HepG2 (cell line): Measurements from ENCODE around the gene SMIM14. TPM values are rescaled to one million over a fixed set of nuclear protein-coding genes. Genes with fewer than 3 reads are reported as not detected.
A peak's percentile ranks its signal among the peaks of the same experiment; 100 is the strongest.

Experiments used
- EP300 ChIP-seq, 3 experiments: sonication (generic) in 1 of 3; formaldehyde crosslinking in 1 of 3; IDR thresholded peaks; 2 replicates each; pipeline versions ENCODE4 v1.5.1 to v1.6.1; 2011 to 2020; ENCODE audit warnings: low read depth in 2 of 3, low read length in 2 of 3, borderline replicate concordance in 1 of 3, improper control_type of control experiment in 1 of 3, mild to moderate bottlenecking in 1 of 3, missing genetic modification reagents in 1 of 3, moderate library complexity in 1 of 3
- ISX ChIP-seq: sonication (generic); formaldehyde crosslinking; conservative IDR thresholded peaks from 2 replicates; pipeline ENCODE4 v1.5.0; 2020; ENCODE audit warnings: missing genetic modification reagents
- NFYC ChIP-seq: IDR thresholded peaks from 2 replicates; pipeline ENCODE4 v1.6.1; 2016; ENCODE audit warnings: missing genetic modification reagents, missing compliant biosample characterization
- PITX1 ChIP-seq: sonication (generic); formaldehyde crosslinking; IDR thresholded peaks from 2 replicates; pipeline ENCODE4 v1.5.1; 2020; ENCODE audit warnings: mild to moderate bottlenecking, missing genetic modification reagents
- PLRG1 ChIP-seq: fragments of 450-650 bp; conservative IDR thresholded peaks from 2 replicates; pipeline ENCODE4 v1.6.1; 2016
- POLR2AphosphoS5 ChIP-seq: IDR thresholded peaks from 2 replicates; pipeline ENCODE4 v1.6.1; 2012; ENCODE audit warnings: low read depth, low read length
- REXO4 ChIP-seq: sonication (generic); formaldehyde crosslinking; IDR thresholded peaks from 2 replicates; pipeline ENCODE4 v1.8.0; 2022; ENCODE audit warnings: missing genetic modification reagents, mild to moderate bottlenecking, borderline replicate concordance
- SETDB1 ChIP-seq: sonication (generic); formaldehyde crosslinking; IDR thresholded peaks from 2 replicates; pipeline ENCODE4 v1.5.1; 2020; ENCODE audit warnings: missing genetic modification reagents, mild to moderate bottlenecking, borderline replicate concordance
- SRF ChIP-seq: IDR thresholded peaks from 2 replicates; pipeline ENCODE4 v1.6.1; 2011; ENCODE audit warnings: mild to moderate bottlenecking, low read depth, low read length, moderate library complexity
- XBP1 ChIP-seq: sonication (generic); formaldehyde crosslinking; IDR thresholded peaks from 2 replicates; pipeline ENCODE4 v1.5.0; 2020; ENCODE audit warnings: missing genetic modification reagents
- YEATS2 ChIP-seq: sonication (generic); formaldehyde crosslinking; IDR thresholded peaks from 2 replicates; pipeline ENCODE4 v1.4.0; 2020; ENCODE audit warnings: missing genetic modification reagents, borderline replicate concordance
- ZFAT ChIP-seq: sonication (generic); formaldehyde crosslinking; conservative IDR thresholded peaks from 2 replicates; pipeline ENCODE4 v1.8.1; 2023; ENCODE audit warnings: missing genetic modification reagents, inconsistent platforms
- ZFP82 ChIP-seq: sonication (generic); formaldehyde crosslinking; IDR thresholded peaks from 2 replicates; pipeline ENCODE4 v1.5.1; 2020; ENCODE audit warnings: mild to moderate bottlenecking, missing genetic modification reagents, borderline replicate concordance
- ZNF343 ChIP-seq: sonication (generic); formaldehyde crosslinking; IDR thresholded peaks from 2 replicates; pipeline ENCODE4 v1.4.0; 2020; ENCODE audit warnings: mild to moderate bottlenecking, missing genetic modification reagents
- ZNF451 ChIP-seq: sonication (generic); formaldehyde crosslinking; IDR thresholded peaks from 2 replicates; pipeline ENCODE4 v1.5.0; 2020; ENCODE audit warnings: mild to moderate bottlenecking, missing genetic modification reagents
- ZNF660 ChIP-seq: sonication (generic); formaldehyde crosslinking; IDR thresholded peaks from 2 replicates; pipeline ENCODE4 v1.5.1; 2020; ENCODE audit warnings: mild to moderate bottlenecking, low read depth, missing genetic modification reagents, borderline replicate concordance
- ZNF891 ChIP-seq: sonication (generic); formaldehyde crosslinking; IDR thresholded peaks from 2 replicates; pipeline ENCODE4 v1.5.0; 2020; ENCODE audit warnings: mild to moderate bottlenecking, missing genetic modification reagents
- ZSCAN30 ChIP-seq: sonication (generic); formaldehyde crosslinking; IDR thresholded peaks from 2 replicates; pipeline ENCODE4 v1.5.0; 2020; ENCODE audit warnings: mild to moderate bottlenecking, missing genetic modification reagents
- polyA plus RNA-seq, 8 experiments: library from polyadenylated mRNA; depleted of rRNA in 3 of 8; stranded (reverse) in 7 of 8; unstranded in 1 of 8; fragments of >200 nt; fragmentation: Illumina TruSeq in 4 of 8; extraction: Trizol in 4 of 8; gene quantifications; 2 replicates each; pipeline versions ENCODE4 v1.2.1 to v1.2.3, GENCODE V29; 2011 to 2016; ENCODE audit warnings: low read depth in 4 of 8, missing spikeins in 1 of 8, mixed read lengths in 1 of 8; ENCODE audit not compliant: insufficient read depth in 1 of 8
- total RNA-seq, 5 experiments: library from RNA; depleted of rRNA; stranded (reverse); fragments of >200 nt; fragmentation: Illumina TruSeq; extraction: Trizol; gene quantifications; 2 replicates each; pipeline ENCODE4 v1.2.3, GENCODE V29; 2016; ENCODE audit warnings: low read depth in 1 of 5
- TF ChIP-seq, protein P1 (sequence below): sonication (generic); formaldehyde crosslinking; IDR thresholded peaks from 2 replicates; pipeline ENCODE4 v1.8.0; 2023; ENCODE audit warnings: mild to moderate bottlenecking, missing genetic modification reagents
- TF ChIP-seq, protein P2 (sequence below): sonication (generic); formaldehyde crosslinking; IDR thresholded peaks from 2 replicates; pipeline ENCODE4 v1.5.1; 2020; ENCODE audit warnings: missing genetic modification reagents, mild to moderate bottlenecking, borderline replicate concordance
- TF ChIP-seq, protein P3 (sequence below): sonication (generic); formaldehyde crosslinking; IDR thresholded peaks from 2 replicates; pipeline ENCODE4 v1.4.0; 2020; ENCODE audit warnings: missing genetic modification reagents, mild to moderate bottlenecking, borderline replicate concordance
- TF ChIP-seq, protein P4 (sequence below): sonication (generic); formaldehyde crosslinking; IDR thresholded peaks from 2 replicates; pipeline ENCODE4 v1.4.0; 2020; ENCODE audit warnings: missing genetic modification reagents

The SMIM14 gene
- total and polyA plus RNA-seq, 2 of the 13 experiments (the other 11 are each of a cell fraction or from before 2014, with no cell fraction given), result 16.3 to 28.1 TPM

DNA sequence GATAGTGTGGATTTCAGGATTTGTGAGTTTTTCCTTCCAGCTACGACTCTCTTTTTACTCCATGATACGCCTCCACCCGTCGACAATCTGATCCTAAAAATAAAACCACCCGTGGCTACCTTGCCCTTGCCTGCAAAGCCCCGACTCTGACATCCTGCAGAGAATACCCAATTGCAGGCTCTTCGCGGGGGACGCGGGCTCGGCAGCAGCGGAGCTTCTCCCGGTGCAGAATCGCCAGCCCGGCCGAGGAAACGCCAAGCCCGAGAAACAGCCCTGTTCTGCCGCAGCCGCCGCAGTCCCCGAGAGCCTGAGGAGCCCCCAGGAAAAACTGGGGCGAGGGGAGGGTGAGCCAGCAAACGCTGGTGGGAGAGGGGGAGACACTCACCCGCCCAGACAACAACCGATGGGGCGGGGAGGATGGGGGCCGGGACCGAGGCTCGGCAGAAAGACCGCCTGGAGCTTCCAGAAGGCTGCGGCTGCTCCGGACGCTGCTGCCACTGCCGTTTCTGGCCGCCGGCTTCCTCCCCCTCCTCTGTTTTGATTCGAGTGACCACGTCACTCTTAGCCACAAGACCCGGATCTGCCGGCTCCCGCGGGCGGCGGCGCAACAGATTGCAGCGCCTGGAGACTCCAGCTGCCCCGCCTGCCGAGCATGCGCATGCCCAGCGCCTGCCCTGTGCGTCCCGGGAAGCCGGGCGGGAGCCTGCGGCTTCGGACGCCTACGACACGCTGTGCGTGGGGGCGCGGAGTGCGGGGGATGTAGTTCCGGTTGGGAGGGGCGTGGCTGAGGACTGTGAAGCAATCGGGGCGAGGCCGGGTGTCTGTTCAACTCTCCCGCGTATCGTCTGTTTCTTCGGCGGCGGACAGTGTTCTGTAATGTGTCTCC lies at the start of gene SMIM14 (continued):
- TF ChIP-seq NFYC (CRISPR knock-in tag), result peak; percentile 41; the same call in 1 of the 2 replicates
- peak; percentile 82 for TF ChIP-seq XBP1
- TF ChIP-seq ZNF343 (CRISPR knock-in tag), result no peak
- no peak for TF ChIP-seq REXO4 (CRISPR knock-in tag)
- TF ChIP-seq, protein P1, sequence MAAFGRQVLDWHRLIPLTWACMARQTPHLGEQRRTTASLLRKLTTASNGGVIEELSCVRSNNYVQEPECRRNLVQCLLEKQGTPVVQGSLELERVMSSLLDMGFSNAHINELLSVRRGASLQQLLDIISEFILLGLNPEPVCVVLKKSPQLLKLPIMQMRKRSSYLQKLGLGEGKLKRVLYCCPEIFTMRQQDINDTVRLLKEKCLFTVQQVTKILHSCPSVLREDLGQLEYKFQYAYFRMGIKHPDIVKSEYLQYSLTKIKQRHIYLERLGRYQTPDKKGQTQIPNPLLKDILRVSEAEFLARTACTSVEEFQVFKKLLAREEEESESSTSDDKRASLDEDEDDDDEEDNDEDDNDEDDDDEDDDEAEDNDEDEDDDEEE, result no peak
- TF ChIP-seq, protein P2, sequence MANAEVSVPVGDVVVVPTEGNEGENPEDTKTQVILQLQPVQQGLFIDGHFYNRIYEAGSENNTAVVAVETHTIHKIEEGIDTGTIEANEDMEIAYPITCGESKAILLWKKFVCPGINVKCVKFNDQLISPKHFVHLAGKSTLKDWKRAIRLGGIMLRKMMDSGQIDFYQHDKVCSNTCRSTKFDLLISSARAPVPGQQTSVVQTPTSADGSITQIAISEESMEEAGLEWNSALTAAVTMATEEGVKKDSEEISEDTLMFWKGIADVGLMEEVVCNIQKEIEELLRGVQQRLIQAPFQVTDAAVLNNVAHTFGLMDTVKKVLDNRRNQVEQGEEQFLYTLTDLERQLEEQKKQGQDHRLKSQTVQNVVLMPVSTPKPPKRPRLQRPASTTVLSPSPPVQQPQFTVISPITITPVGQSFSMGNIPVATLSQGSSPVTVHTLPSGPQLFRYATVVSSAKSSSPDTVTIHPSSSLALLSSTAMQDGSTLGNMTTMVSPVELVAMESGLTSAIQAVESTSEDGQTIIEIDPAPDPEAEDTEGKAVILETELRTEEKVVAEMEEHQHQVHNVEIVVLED, result peak; percentile 98
- no peak for TF ChIP-seq ZSCAN30
- 0 out of 2 replicates have a peak, but pooled peaks have one; percentile 43 for TF ChIP-seq ZFAT (CRISPR knock-in tag)
- TF ChIP-seq POLR2AphosphoS5, result peak; percentile 74
- TF ChIP-seq EP300 (IDR thresholded peaks at IDR 0.05; ENCODE audit: low read depth in 2 of 2, low read length in 2 of 2), result peak; percentile 31 to 58; a peak in 2 of 4 replicates
- peak; percentile 35; the same call in 1 of the 2 replicates for TF ChIP-seq EP300 (CRISPR knock-in tag; IDR thresholded peaks at IDR 0.05; ENCODE audit: borderline replicate concordance)
- 0 out of 2 replicates have a peak, but pooled peaks have one; percentile 71 for TF ChIP-seq ZFP82
- TF ChIP-seq SETDB1 (CRISPR knock-in tag), result no peak
- TF ChIP-seq PITX1, result peak; percentile 47; the same call in 1 of the 2 replicates
- TF ChIP-seq, protein P3, sequence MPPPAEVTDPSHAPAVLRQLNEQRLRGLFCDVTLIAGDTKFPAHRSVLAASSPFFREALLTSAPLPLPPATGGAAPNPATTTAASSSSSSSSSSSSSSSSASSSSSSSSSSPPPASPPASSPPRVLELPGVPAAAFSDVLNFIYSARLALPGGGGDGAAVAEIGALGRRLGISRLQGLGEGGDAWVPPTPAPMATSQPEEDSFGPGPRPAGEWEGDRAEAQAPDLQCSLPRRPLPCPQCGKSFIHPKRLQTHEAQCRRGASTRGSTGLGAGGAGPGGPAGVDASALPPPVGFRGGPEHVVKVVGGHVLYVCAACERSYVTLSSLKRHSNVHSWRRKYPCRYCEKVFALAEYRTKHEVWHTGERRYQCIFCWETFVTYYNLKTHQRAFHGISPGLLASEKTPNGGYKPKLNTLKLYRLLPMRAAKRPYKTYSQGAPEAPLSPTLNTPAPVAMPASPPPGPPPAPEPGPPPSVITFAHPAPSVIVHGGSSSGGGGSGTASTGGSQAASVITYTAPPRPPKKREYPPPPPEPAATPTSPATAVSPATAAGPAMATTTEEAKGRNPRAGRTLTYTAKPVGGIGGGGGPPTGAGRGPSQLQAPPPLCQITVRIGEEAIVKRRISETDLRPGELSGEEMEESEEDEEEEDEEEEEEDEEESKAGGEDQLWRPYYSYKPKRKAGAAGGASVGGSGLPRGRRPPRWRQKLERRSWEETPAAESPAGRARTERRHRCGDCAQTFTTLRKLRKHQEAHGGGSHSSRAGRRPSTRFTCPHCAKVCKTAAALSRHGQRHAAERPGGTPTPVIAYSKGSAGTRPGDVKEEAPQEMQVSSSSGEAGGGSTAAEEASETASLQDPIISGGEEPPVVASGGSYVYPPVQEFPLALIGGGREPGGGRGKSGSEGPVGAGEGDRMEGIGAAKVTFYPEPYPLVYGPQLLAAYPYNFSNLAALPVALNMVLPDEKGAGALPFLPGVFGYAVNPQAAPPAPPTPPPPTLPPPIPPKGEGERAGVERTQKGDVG (CRISPR knock-in tag), result no peak
- TF ChIP-seq, protein P4, sequence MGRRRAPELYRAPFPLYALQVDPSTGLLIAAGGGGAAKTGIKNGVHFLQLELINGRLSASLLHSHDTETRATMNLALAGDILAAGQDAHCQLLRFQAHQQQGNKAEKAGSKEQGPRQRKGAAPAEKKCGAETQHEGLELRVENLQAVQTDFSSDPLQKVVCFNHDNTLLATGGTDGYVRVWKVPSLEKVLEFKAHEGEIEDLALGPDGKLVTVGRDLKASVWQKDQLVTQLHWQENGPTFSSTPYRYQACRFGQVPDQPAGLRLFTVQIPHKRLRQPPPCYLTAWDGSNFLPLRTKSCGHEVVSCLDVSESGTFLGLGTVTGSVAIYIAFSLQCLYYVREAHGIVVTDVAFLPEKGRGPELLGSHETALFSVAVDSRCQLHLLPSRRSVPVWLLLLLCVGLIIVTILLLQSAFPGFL (CRISPR knock-in tag), result no peak
- peak; percentile 78; the same call in 1 of the 2 replicates for TF ChIP-seq ZNF451
- TF ChIP-seq ZNF660, result no peak
- TF ChIP-seq YEATS2 (CRISPR knock-in tag), result peak; percentile 93
- TF ChIP-seq SRF, result no peak
- TF ChIP-seq ISX (CRISPR knock-in tag), result no peak
- TF ChIP-seq PLRG1, result no peak
- no peak; the same call in 1 of the 2 replicates for TF ChIP-seq ZNF891 (CRISPR knock-in tag)
